Hair follicle dermal papilla cell (primary cell): Measurements from ENCODE around the gene ANXA8. TPM values are rescaled to one million over a fixed set of nuclear protein-coding genes. Genes with fewer than 3 reads are reported as not detected.

Experiments used
- small RNA-seq: library from RNA; depleted of rRNA; stranded (forward); fragments of <200 nt; gene quantifications from one replicate; pipeline ENCODE3, GENCODE V24; 2012
- total RNA-seq: library from RNA; depleted of rRNA; stranded (reverse); fragments of >200 nt; gene quantifications from 2 replicates; pipeline ENCODE4 v1.2.3, GENCODE V29; 2012

ANXA8 gene, protein sequence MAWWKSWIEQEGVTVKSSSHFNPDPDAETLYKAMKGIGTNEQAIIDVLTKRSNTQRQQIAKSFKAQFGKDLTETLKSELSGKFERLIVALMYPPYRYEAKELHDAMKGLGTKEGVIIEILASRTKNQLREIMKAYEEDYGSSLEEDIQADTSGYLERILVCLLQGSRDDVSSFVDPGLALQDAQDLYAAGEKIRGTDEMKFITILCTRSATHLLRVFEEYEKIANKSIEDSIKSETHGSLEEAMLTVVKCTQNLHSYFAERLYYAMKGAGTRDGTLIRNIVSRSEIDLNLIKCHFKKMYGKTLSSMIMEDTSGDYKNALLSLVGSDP
- total RNA-seq: 0.97 and 1.1 TPM in 2 replicates

DNA sequence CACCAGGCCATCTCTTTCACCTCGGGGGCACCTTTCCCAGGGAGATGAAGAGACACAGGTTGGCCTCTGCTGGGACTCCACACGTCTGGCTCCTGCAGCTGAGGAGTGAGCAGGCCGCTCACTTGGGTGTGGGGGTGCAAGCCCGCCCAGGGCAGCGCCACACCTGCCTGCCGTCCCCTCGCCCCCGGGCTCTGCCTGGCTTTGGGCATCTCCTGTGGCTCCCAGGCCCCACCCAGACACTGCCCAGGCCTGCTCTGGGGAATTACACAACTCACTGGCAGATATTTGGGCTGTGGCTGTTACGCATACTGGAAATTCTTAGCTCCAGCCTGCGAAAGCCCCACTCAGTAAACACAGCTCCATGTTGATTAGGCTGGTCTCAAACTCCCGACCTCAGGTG lies at the start of gene ANXA8:
ANXA8 (minus strand) TSS at position 193 of the 400 bp plus-strand sequence; CDS start at position 11, 182 bp downstream.

DNA sequence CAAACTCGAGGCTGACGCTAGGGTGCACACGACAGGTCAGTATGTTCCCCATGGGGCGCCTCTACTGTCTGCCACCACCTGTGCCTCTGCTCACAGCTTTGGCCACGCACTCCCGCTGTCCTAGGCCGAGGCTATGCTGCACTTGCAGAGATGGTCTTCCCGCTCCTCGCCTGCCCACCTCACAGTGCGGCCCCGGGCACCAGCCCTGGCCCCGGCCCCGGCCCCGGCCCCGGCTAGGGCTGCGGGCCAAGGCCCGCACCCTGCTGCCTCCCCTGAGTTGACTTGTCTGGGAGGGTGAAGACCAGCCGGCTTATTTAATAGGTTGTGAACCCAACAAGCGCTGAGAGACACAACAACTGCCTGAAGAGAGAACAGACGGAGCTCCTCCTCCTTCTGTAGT lies 39.6 kb upstream of the ANXA8 start, which contains the start of gene AGAP9:
AGAP9 (minus strand) TSS at position 164 of the 400 bp plus-strand sequence; CDS start at position 52, 112 bp downstream.

DNA sequence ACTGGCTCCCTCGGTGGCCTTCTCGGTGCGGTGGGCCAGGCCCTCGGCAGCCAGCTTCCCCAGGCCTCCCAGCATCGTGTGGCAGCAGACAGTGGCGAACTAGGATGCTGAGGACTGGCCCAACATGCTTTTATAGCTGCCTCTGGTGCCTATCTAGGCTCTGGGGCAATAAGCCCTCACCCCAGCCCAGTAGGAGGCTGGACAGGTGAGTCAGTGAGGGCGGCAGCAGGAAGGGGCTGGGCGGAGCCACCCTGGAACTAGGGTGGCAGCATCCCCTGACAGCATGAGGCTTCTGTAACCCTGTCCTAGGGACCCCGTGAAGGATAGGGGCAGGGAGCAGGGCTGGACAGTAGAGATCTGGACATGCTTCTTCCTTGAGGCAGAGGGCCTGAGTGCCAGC lies 7.7 kb upstream of the ANXA8 start, which contains the start of gene FAM25G:
FAM25G (minus strand) TSS at position 101 of the 400 bp plus-strand sequence; CDS start at position 75, 26 bp downstream.

Small RNA genes lying within 50 kb of the gene (small RNA-seq; reads per million reads assigned to genes)
- gene AL591684.3 (not detected), gene RNA5SP312 (not detected)

Other genes with a start within 250 kb of the ANXA8 start
- gene GDF10, start 183.9 kb downstream of the ANXA8 start, total RNA-seq: not detected in 2 replicates
- not detected in 2 replicates for gene GDF2, start 161.7 kb downstream of the ANXA8 start, total RNA-seq
- not detected in 2 replicates for gene RBP3, start 135.8 kb downstream of the ANXA8 start, total RNA-seq
- gene ZNF488, start 99.8 kb downstream of the ANXA8 start, total RNA-seq: under 0.01 TPM in 2 replicates
- not detected in 2 replicates for gene FAM25G, start 7.6 kb upstream of the ANXA8 start, total RNA-seq
- 2.3 and 4.1 TPM in 2 replicates for gene AGAP9, start 39.5 kb upstream of the ANXA8 start, total RNA-seq